ENCODE data around the gene MYBPHL. TPM values are rescaled to one million over a fixed set of nuclear protein-coding genes. Genes with fewer than 3 reads are reported as not detected.
A peak's percentile ranks its signal among the peaks of the same experiment; 100 is the strongest.

The MYBPHL gene
- total RNA-seq, 1 donor, result not detected

DNA sequence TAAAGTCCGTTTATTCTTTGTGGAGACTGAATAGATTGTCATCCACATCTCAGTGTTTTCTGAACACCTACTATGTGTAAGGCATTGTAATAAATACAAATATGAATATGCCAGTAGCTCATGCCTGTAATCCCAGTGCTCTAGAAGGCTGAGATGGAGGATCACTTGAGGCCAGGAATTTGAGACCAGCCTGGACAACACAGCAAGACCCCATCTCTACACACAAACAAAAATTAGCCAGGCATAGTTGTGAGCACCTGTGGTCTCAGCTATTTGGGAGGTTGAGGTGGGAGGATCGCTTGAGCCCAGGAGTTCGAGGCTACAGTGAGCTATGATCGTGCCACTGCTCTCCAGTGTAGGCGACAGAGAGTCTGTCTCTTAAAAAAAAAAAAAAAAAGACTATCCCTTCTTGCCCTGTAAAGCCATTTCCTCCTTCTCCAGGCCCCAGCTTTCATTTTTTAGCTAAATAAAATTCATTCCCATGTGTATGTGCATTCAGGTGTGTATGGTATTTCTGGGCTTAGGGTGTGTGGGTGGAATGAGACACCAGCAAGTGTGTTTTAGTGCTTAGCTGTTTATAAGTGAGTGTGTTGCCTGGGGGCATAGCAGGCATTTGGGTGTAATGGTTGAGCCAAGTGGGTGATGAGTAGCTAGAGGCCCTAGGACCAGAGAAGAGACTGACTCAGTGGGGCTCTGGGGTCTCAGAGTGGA lies 49.7 kb downstream of the MYBPHL start:
- no peaks in the 10 kb centered on the region for H3K27me3 ChIP-seq (ENCODE audit: insufficient read depth, low read length)
- H3K9me3 ChIP-seq (ENCODE audit: low read depth, low read length), result no peaks in the 10 kb centered on the region
- no peak overlapping the region for H3K4me3 ChIP-seq (ENCODE audit: low read length)
- H3K4me1 ChIP-seq (ENCODE audit: insufficient read depth, low read length), result no peaks in the 10 kb centered on the region

DNA sequence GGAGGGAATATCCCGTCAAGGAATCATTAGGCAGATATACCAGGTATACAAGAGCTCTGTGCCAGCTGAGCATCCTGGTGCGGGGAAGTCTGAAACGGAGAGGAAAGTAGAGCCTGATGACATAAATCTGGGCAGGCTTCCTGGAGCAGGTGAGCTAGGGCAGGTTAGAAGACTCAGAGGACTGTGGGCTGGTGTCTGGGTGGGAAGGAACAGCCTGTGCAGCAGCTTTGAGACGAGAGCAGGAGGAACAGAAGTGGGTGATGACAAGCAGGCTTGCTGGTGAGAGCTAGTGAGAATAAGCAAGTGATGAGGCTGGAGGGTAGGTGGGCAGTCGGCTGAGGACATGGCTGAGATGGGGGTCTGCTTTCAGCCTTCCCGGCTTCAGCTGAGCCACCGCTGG lies 50.7 kb downstream of the MYBPHL start:
- no peaks in the 10 kb centered on the region for H3K4me1 ChIP-seq (ENCODE audit: insufficient read depth, low read length)
- H3K27me3 ChIP-seq (ENCODE audit: insufficient read depth, low read length), result no peaks in the 10 kb centered on the region
- no peak overlapping the region for H3K4me3 ChIP-seq (ENCODE audit: low read length)

DNA sequence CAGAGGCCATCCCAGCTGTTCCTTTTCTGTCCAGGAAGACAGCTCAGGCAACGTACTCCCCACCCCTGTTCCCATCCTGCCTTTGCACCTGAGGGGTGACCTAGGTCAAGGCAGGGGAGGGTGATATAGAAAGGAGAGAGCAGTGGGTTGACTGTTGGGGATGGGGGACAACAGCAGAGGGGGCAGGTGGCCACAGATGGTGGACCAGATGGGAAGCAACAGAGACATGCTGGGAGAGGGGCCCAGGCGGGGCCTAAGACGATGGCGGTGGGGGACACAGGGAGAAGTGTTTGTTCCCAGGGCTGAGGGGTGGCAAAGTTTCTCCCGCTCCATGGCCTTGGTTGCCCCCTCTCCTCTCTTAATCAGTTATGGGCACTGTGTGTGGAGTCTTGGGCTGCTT lies 51.1 kb downstream of the MYBPHL start:
- no peaks in the 10 kb centered on the region for H3K9me3 ChIP-seq (ENCODE audit: low read depth, low read length)
- no peak overlapping the region for H3K4me3 ChIP-seq (ENCODE audit: low read length)
- H3K4me1 ChIP-seq (ENCODE audit: insufficient read depth, low read length), result no peaks in the 10 kb centered on the region
- peaks cover 2% of the 10 kb centered on the region for H3K27me3 ChIP-seq (ENCODE audit: insufficient read depth, low read length)

More for the DNA sequence above, 50.7 kb downstream of the MYBPHL start:
- H3K9me3 ChIP-seq (ENCODE audit: low read depth, low read length), result no peaks in the 10 kb centered on the region

DNA sequence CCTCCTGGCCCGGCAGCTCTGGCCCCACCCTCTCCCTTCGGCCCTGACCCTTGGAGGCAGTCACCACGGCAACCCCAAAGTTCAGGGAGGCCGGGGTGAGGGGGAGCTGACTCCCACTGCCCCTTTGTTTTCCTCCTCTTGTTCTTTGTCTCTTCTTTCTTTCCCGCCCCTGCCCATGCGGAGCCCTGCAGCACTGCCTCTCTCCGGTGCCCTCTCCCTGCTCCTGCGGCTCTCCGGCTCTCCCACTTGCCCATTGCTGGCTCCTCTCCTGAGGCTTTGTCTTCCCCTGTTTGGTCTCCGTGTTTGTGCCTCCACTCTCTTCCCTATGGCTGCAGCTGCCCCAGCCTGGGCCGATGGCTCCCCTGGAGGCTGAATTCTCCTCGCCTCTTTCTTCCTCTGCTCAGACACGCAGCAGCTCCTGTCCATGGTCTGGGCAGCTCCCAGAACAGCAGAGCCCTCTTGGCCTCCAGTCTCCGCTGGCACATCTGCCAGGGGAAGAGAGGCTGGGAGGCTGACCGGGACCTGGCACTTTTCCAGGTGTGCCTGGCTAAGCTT lies 51.6 kb downstream of the MYBPHL start:
- H3K27me3 ChIP-seq (ENCODE audit: insufficient read depth, low read length), result peaks cover 7% of the 10 kb centered on the region
- H3K4me1 ChIP-seq (ENCODE audit: insufficient read depth, low read length), result peaks cover 3% of the 10 kb centered on the region
- no peak overlapping the region for H3K4me3 ChIP-seq (ENCODE audit: low read length)
- H3K9me3 ChIP-seq (ENCODE audit: low read depth, low read length), result no peaks in the 10 kb centered on the region

DNA sequence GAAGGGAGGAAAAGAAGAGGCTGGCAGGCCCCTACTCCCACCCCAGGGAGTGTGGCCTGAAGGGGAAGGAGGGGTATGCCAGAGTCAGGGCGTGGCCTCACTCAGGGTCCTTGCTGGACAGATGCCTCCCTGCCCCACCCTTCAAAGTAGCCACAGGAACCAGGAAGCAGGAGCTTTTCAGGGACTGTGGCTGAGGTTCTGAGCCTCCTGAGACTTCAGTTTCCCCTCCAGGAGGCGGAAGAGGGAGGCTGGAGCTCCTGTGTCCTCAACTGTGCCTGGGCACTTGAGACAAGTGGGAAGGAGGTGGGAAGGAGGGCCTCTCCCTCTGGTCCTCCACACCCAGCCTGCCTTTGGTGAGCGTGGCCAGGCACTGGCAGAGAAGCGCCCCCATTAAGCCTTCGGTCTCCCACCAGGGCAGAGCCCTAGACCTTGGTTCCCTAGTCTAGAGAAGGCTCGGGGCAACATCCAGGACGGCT lies 52.2 kb downstream of the MYBPHL start:
- Histone ChIP-seq H3K4me1 (ENCODE audit: insufficient read depth, low read length) (peaks cover 5% of the 10 kb centered on the region), H3K9me3 (ENCODE audit: low read depth, low read length) (no peaks in the 10 kb centered on the region), H3K27me3 (ENCODE audit: insufficient read depth, low read length) (peaks cover 8% of the 10 kb centered on the region), H3K4me3 (ENCODE audit: low read length) (no peak overlapping the region)

DNA sequence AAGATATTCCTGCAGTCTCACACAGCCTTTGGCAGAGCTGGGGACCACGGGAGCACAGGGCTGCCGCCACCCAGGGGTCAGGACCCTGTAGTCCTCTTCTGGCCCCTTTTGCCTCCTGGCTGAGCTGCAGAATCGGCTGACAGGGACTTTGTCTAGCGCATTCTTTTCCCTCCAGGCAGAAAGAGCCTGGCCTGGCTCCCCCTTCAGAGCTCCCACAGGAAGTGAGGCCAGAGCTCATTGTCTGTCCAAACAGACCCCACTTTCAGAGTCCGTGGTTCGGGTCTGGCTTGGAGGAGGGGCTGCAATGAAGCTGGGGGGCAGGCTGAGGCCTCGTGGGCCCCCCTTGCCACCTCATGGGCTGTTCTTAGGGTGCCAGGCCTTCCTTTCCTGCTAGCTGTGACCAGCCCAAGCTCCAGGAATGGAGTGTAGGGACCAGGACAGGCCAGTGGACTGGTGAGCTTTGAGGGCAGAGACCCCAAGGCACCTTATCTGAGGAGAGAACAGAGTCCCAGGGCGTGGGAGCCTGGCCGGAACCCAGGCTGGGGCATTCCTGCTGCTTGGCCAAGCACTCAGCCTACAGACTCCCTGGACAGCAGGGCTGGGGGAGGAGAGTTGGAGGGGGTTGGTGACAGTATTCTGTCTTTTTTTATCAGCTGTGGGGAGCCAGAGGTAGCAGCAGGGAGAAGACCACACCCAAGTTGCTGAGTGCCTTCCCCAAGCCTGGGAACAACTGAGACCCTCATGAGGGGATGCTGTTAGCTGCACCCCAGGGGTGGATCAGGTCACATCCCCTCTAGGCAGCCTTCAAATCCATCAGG lies 52.8 kb downstream of the MYBPHL start:
- H3K4me1 ChIP-seq (ENCODE audit: insufficient read depth, low read length), result peaks cover 8% of the 10 kb centered on the region
- H3K9me3 ChIP-seq (ENCODE audit: low read depth, low read length), result no peaks in the 10 kb centered on the region
- H3K4me3 ChIP-seq (ENCODE audit: low read length), result no peak overlapping the region
- peaks cover 8% of the 10 kb centered on the region for H3K27me3 ChIP-seq (ENCODE audit: insufficient read depth, low read length)

DNA sequence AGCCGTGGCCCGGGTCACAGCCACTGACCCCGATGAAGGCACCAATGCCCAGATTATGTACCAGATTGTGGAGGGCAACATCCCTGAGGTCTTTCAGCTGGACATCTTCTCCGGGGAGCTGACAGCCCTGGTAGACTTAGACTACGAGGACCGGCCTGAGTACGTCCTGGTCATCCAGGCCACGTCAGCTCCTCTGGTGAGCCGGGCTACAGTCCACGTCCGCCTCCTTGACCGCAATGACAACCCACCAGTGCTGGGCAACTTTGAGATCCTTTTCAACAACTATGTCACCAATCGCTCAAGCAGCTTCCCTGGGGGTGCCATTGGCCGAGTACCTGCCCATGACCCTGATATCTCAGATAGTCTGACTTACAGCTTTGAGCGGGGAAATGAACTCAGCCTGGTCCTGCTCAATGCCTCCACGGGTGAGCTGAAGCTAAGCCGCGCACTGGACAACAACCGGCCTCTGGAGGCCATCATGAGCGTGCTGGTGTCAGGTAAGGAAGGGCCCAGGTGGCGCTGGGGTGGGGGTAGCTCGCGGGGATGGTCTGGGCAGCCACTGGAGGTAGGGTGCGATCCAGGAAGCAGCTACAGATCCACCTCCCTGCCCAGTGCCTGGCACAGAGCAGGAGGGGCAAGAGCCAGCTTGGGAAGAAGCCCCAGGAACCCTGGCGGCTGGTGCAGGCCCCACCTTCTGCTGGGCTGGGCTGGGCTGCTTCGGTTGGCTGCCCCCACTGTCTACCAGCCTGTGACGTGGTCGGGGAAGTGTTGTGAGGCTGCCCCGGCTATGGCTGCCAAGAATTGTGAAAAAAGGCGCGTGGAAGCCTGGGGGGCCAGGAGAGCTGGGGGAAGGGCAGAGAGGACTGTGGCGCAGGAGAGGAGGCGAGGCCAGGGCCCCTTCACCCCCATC lies 53.7 kb downstream of the MYBPHL start:
- Histone ChIP-seq H3K27me3 (ENCODE audit: insufficient read depth, low read length) (peaks cover 8% of the 10 kb centered on the region), H3K4me1 (ENCODE audit: insufficient read depth, low read length) (peaks cover 12% of the 10 kb centered on the region), H3K9me3 (ENCODE audit: low read depth, low read length) (no peaks in the 10 kb centered on the region), H3K4me3 (ENCODE audit: low read length) (no peak overlapping the region)

DNA sequence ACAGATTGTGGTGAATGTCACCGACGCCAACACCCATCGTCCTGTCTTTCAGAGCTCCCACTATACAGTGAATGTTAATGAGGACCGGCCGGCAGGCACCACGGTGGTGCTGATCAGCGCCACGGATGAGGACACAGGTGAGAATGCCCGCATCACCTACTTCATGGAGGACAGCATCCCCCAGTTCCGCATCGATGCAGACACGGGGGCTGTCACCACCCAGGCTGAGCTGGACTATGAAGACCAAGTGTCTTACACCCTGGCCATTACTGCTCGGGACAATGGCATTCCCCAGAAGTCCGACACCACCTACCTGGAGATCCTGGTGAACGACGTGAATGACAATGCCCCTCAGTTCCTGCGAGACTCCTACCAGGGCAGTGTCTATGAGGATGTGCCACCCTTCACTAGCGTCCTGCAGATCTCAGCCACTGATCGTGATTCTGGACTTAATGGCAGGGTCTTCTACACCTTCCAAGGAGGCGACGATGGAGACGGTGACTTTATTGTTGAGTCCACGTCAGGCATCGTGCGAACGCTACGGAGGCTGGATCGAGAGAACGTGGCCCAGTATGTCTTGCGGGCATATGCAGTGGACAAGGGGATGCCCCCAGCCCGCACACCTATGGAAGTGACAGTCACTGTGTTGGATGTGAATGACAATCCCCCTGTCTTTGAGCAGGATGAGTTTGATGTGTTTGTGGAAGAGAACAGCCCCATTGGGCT lies 54.5 kb downstream of the MYBPHL start:
- H3K4me3 ChIP-seq (ENCODE audit: low read length), result no peak overlapping the region
- peaks cover 12% of the 10 kb centered on the region for H3K4me1 ChIP-seq (ENCODE audit: insufficient read depth, low read length)
- peaks cover 8% of the 10 kb centered on the region for H3K27me3 ChIP-seq (ENCODE audit: insufficient read depth, low read length)
- H3K9me3 ChIP-seq (ENCODE audit: low read depth, low read length), result no peaks in the 10 kb centered on the region

DNA sequence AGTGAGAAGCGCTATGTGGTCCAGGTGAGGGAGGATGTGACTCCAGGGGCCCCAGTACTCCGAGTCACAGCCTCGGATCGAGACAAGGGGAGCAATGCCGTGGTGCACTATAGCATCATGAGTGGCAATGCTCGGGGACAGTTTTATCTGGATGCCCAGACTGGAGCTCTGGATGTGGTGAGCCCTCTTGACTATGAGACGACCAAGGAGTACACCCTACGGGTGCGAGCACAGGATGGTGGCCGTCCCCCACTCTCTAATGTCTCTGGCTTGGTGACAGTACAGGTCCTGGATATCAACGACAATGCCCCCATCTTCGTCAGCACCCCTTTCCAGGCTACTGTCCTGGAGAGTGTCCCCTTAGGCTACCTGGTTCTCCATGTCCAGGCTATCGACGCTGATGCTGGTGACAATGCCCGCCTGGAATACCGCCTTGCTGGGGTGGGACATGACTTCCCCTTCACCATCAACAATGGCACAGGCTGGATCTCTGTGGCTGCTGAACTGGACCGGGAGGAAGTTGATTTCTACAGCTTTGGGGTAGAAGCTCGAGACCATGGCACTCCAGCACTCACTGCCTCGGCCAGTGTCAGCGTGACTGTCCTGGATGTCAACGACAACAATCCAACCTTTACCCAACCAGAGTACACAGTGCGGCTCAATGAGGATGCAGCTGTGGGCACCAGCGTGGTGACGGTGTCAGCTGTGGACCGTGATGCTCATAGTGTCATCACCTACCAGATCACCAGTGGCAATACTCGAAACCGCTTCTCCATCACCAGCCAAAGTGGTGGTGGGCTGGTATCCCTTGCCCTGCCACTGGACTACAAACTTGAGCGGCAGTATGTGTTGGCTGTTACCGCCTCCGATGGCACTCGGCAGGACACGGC lies 55.3 kb downstream of the MYBPHL start:
- H3K27me3 ChIP-seq (ENCODE audit: insufficient read depth, low read length), result peaks cover 8% of the 10 kb centered on the region
- peaks cover 12% of the 10 kb centered on the region for H3K4me1 ChIP-seq (ENCODE audit: insufficient read depth, low read length)
- no peak overlapping the region for H3K4me3 ChIP-seq (ENCODE audit: low read length)
- H3K9me3 ChIP-seq (ENCODE audit: low read depth, low read length), result no peaks in the 10 kb centered on the region

DNA sequence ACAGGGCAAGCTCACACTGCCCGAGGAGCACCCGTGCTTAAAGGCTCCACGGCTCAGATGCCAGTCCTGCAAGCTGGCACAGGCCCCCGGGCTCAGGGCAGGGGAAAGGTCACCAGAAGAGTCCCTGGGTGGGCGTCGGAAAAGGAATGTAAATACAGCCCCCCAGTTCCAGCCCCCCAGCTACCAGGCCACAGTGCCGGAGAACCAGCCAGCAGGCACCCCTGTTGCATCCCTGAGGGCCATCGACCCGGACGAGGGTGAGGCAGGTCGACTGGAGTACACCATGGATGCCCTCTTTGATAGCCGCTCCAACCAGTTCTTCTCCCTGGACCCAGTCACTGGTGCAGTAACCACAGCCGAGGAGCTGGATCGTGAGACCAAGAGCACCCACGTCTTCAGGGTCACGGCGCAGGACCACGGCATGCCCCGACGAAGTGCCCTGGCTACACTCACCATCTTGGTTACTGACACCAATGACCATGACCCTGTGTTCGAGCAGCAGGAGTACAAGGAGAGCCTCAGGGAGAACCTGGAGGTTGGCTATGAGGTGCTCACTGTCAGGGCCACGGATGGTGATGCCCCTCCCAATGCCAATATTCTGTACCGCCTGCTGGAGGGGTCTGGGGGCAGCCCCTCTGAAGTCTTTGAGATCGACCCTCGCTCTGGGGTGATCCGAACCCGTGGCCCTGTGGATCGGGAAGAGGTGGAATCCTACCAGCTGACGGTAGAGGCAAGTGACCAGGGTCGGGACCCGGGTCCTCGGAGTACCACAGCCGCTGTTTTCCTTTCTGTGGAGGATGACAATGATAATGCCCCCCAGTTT lies 56.1 kb downstream of the MYBPHL start:
- no peak overlapping the region for H3K4me3 ChIP-seq (ENCODE audit: low read length)
- H3K27me3 ChIP-seq (ENCODE audit: insufficient read depth, low read length), result peaks cover 8% of the 10 kb centered on the region
- H3K4me1 ChIP-seq (ENCODE audit: insufficient read depth, low read length), result peaks cover 12% of the 10 kb centered on the region
- no peaks in the 10 kb centered on the region for H3K9me3 ChIP-seq (ENCODE audit: low read depth, low read length)

DNA sequence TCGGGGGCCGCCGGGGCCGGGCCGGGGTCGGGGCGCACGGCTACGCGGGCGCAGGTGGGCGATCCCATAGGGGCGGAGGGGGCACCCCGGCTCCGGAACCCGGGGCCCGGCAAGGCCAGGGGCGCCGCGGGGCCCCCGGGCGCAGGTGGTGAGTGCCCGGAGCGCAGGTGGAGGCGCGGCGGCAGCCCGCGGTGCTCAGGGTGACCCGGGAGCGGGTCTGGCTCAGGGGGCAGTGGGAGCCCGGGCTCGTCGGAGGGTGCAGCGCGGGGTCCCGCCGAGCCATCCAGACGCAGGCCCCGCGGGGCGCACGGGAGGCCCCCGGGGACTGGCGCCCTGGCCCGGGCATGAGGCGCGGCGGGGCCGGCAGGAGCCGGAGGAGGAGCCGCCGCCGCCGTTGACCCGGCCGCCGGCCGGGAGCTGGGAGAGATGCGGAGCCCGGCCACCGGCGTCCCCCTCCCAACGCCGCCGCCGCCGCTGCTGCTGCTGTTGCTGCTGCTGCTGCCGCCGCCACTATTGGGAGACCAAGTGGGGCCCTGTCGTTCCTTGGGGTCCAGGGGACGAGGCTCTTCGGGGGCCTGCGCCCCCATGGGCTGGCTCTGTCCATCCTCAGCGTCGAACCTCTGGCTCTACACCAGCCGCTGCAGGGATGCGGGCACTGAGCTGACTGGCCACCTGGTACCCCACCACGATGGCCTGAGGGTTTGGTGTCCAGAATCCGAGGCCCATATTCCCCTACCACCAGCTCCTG lies 57.0 kb downstream of the MYBPHL start:
- Histone ChIP-seq H3K27me3 (ENCODE audit: insufficient read depth, low read length) (peaks cover 8% of the 10 kb centered on the region), H3K4me3 (ENCODE audit: low read length) (peak overlapping the region; percentile 38), H3K9me3 (ENCODE audit: low read depth, low read length) (no peaks in the 10 kb centered on the region), H3K4me1 (ENCODE audit: insufficient read depth, low read length) (peaks cover 12% of the 10 kb centered on the region)

Data from mononuclear cell (primary cell).